ENCODE measurements around the gene SLC51B.

The SLC51B gene

DNA sequence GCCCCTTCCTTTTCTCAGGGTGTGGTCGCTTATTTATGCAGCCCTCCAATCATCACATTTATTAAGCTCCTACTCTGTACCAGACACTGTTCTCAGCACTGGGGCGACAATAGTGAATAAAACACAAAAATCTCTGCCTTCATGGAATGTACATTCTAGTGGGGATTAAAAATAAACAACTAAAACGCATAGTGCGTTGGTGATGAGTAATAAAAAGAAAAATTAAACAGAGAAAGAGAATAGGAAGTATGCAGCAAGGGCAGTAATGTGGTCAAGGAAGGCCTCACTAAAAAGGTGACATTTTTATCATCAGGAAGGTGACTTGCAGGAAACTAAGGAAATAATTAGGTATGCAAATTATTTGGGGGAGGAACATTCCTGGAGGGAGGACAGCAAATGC, 5.1 kb downstream of the SLC51B start:
- DNase-seq (ENCODE audit: low read depth) = no peak
- no peak overlapping the region for H3K4me3 ChIP-seq (ENCODE audit: low read depth, low read length)
- TF ChIP-seq, protein P1, sequence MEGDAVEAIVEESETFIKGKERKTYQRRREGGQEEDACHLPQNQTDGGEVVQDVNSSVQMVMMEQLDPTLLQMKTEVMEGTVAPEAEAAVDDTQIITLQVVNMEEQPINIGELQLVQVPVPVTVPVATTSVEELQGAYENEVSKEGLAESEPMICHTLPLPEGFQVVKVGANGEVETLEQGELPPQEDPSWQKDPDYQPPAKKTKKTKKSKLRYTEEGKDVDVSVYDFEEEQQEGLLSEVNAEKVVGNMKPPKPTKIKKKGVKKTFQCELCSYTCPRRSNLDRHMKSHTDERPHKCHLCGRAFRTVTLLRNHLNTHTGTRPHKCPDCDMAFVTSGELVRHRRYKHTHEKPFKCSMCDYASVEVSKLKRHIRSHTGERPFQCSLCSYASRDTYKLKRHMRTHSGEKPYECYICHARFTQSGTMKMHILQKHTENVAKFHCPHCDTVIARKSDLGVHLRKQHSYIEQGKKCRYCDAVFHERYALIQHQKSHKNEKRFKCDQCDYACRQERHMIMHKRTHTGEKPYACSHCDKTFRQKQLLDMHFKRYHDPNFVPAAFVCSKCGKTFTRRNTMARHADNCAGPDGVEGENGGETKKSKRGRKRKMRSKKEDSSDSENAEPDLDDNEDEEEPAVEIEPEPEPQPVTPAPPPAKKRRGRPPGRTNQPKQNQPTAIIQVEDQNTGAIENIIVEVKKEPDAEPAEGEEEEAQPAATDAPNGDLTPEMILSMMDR (IDR thresholded peaks at IDR 0.05; ENCODE audit: control insufficient read depth, extremely low read depth, insufficient read depth) = no peak

DNA sequence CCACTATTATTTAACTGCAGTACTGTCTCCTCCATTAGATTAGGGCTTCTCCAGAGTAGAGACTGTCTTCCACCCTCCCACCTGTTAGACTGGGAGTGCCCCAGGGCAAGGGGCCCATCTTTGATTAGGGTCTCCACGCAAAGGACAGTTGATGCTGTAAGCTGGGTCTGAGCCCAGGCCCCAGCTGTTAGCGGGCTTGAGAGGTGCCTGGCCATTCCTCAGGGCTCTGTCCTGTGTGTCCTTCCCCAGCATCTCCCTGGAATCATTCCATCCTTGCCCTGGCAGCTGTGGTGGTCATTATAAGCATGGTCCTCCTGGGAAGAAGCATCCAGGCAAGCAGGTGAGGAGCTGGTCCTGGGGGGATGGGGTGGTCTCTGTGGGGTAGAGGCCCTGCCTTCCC, 6.1 kb downstream of the SLC51B start:
- TF ChIP-seq, protein P1 (IDR thresholded peaks at IDR 0.05; ENCODE audit: control insufficient read depth, extremely low read depth, insufficient read depth) = no peak
- no peak overlapping the region for H3K4me3 ChIP-seq (ENCODE audit: low read depth, low read length)
- DNase-seq (ENCODE audit: low read depth) = no peak

DNA sequence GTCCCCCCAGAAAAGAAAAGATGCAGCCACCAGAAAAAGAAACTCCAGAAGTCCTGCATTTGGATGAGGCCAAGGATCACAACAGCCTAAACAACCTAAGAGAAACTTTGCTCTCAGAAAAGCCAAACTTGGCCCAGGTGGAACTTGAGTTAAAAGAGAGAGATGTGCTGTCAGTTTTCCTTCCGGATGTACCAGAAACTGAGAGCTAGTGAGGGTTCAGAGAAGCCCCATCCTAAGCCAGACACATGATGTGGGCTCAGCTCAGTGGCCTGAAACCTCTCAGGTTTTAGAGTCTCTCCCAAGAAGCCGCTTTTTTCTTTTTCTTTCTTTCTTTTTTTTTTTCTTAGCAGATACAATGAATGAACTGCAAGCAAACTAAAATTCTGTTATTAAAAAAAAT, 7.8 kb downstream of the SLC51B start:
- no peak for DNase-seq (ENCODE audit: low read depth)
- no peak overlapping the region for H3K4me3 ChIP-seq (ENCODE audit: low read depth, low read length)
- TF ChIP-seq, protein P1 (IDR thresholded peaks at IDR 0.05; ENCODE audit: control insufficient read depth, extremely low read depth, insufficient read depth) = no peak

DNA sequence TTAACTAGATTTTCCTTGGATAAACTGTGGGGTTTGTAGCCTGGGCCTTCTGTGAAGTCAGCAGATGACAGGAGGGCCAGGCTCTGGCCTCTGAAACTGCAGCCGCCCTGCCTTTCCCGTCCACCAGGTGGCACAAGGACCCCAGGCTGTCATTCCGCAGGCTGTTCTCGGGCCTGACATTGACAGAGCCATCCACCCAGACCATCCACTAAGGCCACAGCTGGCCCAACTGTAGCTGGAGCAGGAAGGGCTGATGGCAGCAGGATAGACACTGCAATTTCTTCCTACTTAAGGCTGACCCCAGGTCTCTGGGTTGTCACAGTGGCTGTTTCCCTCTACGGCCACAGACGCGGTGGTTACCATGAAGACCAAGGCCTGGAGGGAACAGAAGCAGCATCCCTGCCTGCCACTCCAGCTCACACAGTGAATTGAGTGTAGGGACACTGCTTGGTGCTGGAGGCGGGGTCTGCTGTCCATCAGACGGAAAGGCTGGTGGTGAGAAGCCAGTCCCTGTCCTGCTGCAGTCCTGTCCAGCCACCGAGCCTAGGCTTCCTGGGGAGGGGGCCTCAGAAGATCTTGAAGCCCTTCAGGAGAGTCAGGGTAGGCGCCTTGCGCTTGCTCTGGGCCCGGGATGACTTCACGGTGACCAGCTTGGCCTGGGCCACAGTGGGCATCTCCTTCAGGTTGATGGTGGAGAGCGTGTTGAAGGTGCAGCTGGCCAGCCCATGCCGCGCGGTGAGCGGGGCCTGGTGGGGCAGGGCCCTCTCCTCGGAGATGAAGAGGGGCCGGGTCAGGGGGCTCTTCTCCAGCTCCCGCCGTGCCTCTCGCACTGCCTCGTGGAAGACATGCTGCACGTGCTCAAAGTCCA, 9.4 kb downstream of the SLC51B start:
- no peak overlapping the region for H3K4me3 ChIP-seq (ENCODE audit: low read depth, low read length)
- peak; percentile 23 for DNase-seq (ENCODE audit: low read depth)
- TF ChIP-seq, protein P1 (IDR thresholded peaks at IDR 0.05; ENCODE audit: control insufficient read depth, extremely low read depth, insufficient read depth) = peak; percentile 95

DNA sequence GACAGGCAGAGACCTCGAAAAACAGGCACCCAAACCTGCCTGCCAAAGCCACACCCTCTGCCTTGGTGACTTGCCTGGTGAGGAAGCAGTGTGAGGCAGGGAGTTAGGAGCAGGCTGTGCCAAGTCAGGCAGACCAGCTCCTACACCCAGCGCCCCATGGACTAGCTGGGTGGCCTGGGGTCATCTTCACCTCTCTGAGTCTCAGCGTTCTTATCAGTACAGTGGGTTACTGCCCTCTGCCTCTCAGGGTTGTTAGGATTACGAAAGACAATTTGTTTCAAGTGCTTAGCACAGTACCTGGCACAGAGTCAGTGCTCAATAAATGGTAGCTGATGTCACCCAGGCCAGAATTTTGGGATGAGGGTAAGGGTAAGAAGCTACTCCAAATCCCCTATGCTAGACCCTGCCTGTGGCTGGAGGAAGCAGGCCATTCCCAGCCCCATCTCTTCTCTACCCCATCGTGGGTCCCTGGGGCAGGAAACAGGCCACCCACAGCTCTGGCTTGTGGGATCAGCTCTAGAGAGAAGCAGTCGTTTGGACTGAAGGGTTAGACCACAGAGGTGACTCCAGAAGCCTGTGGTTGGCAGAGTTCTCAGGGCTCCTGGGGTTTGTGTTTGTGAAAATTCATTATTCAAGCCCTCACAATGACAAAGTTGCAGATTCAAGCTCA, 10.1 kb downstream of the SLC51B start:
- no peak overlapping the region for H3K4me3 ChIP-seq (ENCODE audit: low read depth, low read length)
- no peak for DNase-seq (ENCODE audit: low read depth)
- TF ChIP-seq, protein P1 (IDR thresholded peaks at IDR 0.05; ENCODE audit: control insufficient read depth, extremely low read depth, insufficient read depth) = no peak

DNA sequence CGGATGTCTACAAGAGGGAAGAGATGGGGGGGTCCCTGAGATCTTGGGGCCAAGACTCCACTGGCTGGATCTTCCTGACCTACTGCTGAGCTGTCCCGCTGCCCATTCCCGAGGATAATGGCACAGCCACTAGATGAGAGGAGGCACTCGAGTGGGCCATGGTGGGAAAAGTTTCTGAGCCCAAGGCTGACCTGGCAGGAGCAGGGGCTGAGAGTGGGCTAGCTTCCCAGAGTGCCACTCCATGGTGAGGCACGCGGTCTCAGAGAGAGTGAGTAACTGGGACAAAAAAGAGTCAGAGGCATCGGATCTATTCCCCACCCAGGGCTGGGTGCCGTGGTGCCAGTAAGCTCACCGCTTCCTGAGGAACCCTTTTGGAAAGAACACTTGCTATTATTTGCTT, 10.9 kb downstream of the SLC51B start:
- no peak for DNase-seq (ENCODE audit: low read depth)
- TF ChIP-seq, protein P1 (IDR thresholded peaks at IDR 0.05; ENCODE audit: control insufficient read depth, extremely low read depth, insufficient read depth) = no peak

More for the DNA sequence above, 10.9 kb downstream of the SLC51B start:
- H3K4me3 ChIP-seq (ENCODE audit: low read depth, low read length) = no peak overlapping the region
